HepG2 (cell line): Measurements from ENCODE around the gene ARPC1B. TPM values are rescaled to one million over a fixed set of nuclear protein-coding genes. Genes with fewer than 3 reads are reported as not detected.

Experiments
- AGO1 ChIP-seq: fragments of 200-400 bp; formaldehyde crosslinking; IDR thresholded peaks from 2 replicates; pipeline ENCODE4 v1.6.1; 2017; ENCODE audit warnings: mild to moderate bottlenecking, low read depth, low read length, moderate library complexity; ENCODE audit not compliant: poor library complexity, severe bottlenecking
- ATF7 ChIP-seq, 2 experiments: fragments of 450-650 bp in 1 of 2; sonication (generic) in 1 of 2; formaldehyde crosslinking in 1 of 2; IDR thresholded peaks; 2 replicates each; pipeline versions ENCODE4 v1.4.0 to v1.6.1; 2016 to 2020; ENCODE audit warnings: antibody characterized with exemption in 1 of 2, mild to moderate bottlenecking in 1 of 2, missing genetic modification reagents in 1 of 2
- ELF1 ChIP-seq: sonication (generic); formaldehyde crosslinking; IDR thresholded peaks from 2 replicates; pipeline ENCODE4 v1.4.0; 2020; ENCODE audit warnings: missing genetic modification reagents
- FOXA3 ChIP-seq: IDR thresholded peaks from 2 replicates; pipeline ENCODE4 v1.6.1; 2016; ENCODE audit warnings: missing genetic modification reagents, missing compliant biosample characterization
- MXD1 ChIP-seq: sonication (generic); formaldehyde crosslinking; IDR thresholded peaks from 2 replicates; pipeline ENCODE4 v1.4.0; 2020; ENCODE audit warnings: mild to moderate bottlenecking, missing genetic modification reagents
- MYC ChIP-seq: sonication (generic); formaldehyde crosslinking; IDR thresholded peaks from 2 replicates; pipeline ENCODE4 v1.9.0; 2021; ENCODE audit warnings: missing genetic modification reagents, borderline replicate concordance
- PATZ1 ChIP-seq: sonication (generic); formaldehyde crosslinking; IDR thresholded peaks from 2 replicates; pipeline ENCODE4 v1.4.0; 2020; ENCODE audit warnings: missing genetic modification reagents
- POLR2A ChIP-seq, 2 experiments: IDR thresholded peaks; 2 replicates each; pipeline ENCODE4 v1.6.1; 2011; ENCODE audit warnings: low read depth in 2 of 2, low read length in 2 of 2, mild to moderate bottlenecking in 1 of 2, moderate library complexity in 1 of 2; ENCODE audit not compliant: insufficient read depth in 1 of 2
- SP4 ChIP-seq: sonication (generic); formaldehyde crosslinking; IDR thresholded peaks from 2 replicates; pipeline ENCODE4 v1.8.1; 2023; ENCODE audit warnings: mild to moderate bottlenecking, missing genetic modification reagents
- TBX3 ChIP-seq: fragments of 450-650 bp; IDR thresholded peaks from 2 replicates; pipeline ENCODE4 v1.6.1; 2017; ENCODE audit warnings: antibody characterized with exemption, mild to moderate bottlenecking, inconsistent platforms, borderline replicate concordance
- TFE3 ChIP-seq: IDR thresholded peaks from 2 replicates; pipeline ENCODE4 v1.6.1; 2016
- ZKSCAN8 ChIP-seq: IDR thresholded peaks from 2 replicates; pipeline ENCODE4 v1.6.1; 2016; ENCODE audit warnings: borderline replicate concordance, missing genetic modification reagents, missing compliant biosample characterization
- ZNF121 ChIP-seq: sonication (generic); formaldehyde crosslinking; IDR thresholded peaks from 2 replicates; pipeline ENCODE4 v1.5.0; 2020; ENCODE audit warnings: mild to moderate bottlenecking, missing genetic modification reagents
- ZNF543 ChIP-seq: sonication (generic); formaldehyde crosslinking; IDR thresholded peaks from 2 replicates; pipeline ENCODE4 v1.4.0; 2020; ENCODE audit warnings: mild to moderate bottlenecking, missing genetic modification reagents
- ZNF547 ChIP-seq: sonication (generic); formaldehyde crosslinking; IDR thresholded peaks from 2 replicates; pipeline ENCODE4 v1.5.1; 2020; ENCODE audit warnings: mild to moderate bottlenecking, missing genetic modification reagents
- ZNF569 ChIP-seq: sonication (generic); formaldehyde crosslinking; IDR thresholded peaks from 2 replicates; pipeline ENCODE4 v1.5.0; 2020; ENCODE audit warnings: mild to moderate bottlenecking, missing genetic modification reagents, moderate library complexity, borderline replicate concordance
- ZNF749 ChIP-seq: sonication (generic); formaldehyde crosslinking; IDR thresholded peaks from 2 replicates; pipeline ENCODE4 v1.8.0; 2022; ENCODE audit warnings: mild to moderate bottlenecking, missing genetic modification reagents, moderate library complexity, borderline replicate concordance
- polyA plus RNA-seq, 8 experiments: library from polyadenylated mRNA; depleted of rRNA in 3 of 8; stranded (reverse) in 7 of 8; unstranded in 1 of 8; fragments of >200 nt; fragmentation: Illumina TruSeq in 4 of 8; extraction: Trizol in 4 of 8; gene quantifications; 2 replicates each; pipeline versions ENCODE4 v1.2.1 to v1.2.3, GENCODE V29; 2011 to 2016; ENCODE audit warnings: low read depth in 4 of 8, missing spikeins in 1 of 8, mixed read lengths in 1 of 8; ENCODE audit not compliant: insufficient read depth in 1 of 8
- total RNA-seq, 5 experiments: library from RNA; depleted of rRNA; stranded (reverse); fragments of >200 nt; fragmentation: Illumina TruSeq; extraction: Trizol; gene quantifications; 2 replicates each; pipeline ENCODE4 v1.2.3, GENCODE V29; 2016; ENCODE audit warnings: low read depth in 1 of 5
- TF ChIP-seq, protein P1 (sequence below): sonication (generic); formaldehyde crosslinking; IDR thresholded peaks from 2 replicates; pipeline ENCODE4 v1.9.0; 2021; ENCODE audit warnings: mild to moderate bottlenecking, missing genetic modification reagents

Gene ARPC1B
- total and polyA plus RNA-seq, 2 of the 13 experiments (the other 11 are each of a cell fraction or from before 2014, with no cell fraction given), result 72.9 to 89.1 TPM

- TF ChIP-seq, protein P1, sequence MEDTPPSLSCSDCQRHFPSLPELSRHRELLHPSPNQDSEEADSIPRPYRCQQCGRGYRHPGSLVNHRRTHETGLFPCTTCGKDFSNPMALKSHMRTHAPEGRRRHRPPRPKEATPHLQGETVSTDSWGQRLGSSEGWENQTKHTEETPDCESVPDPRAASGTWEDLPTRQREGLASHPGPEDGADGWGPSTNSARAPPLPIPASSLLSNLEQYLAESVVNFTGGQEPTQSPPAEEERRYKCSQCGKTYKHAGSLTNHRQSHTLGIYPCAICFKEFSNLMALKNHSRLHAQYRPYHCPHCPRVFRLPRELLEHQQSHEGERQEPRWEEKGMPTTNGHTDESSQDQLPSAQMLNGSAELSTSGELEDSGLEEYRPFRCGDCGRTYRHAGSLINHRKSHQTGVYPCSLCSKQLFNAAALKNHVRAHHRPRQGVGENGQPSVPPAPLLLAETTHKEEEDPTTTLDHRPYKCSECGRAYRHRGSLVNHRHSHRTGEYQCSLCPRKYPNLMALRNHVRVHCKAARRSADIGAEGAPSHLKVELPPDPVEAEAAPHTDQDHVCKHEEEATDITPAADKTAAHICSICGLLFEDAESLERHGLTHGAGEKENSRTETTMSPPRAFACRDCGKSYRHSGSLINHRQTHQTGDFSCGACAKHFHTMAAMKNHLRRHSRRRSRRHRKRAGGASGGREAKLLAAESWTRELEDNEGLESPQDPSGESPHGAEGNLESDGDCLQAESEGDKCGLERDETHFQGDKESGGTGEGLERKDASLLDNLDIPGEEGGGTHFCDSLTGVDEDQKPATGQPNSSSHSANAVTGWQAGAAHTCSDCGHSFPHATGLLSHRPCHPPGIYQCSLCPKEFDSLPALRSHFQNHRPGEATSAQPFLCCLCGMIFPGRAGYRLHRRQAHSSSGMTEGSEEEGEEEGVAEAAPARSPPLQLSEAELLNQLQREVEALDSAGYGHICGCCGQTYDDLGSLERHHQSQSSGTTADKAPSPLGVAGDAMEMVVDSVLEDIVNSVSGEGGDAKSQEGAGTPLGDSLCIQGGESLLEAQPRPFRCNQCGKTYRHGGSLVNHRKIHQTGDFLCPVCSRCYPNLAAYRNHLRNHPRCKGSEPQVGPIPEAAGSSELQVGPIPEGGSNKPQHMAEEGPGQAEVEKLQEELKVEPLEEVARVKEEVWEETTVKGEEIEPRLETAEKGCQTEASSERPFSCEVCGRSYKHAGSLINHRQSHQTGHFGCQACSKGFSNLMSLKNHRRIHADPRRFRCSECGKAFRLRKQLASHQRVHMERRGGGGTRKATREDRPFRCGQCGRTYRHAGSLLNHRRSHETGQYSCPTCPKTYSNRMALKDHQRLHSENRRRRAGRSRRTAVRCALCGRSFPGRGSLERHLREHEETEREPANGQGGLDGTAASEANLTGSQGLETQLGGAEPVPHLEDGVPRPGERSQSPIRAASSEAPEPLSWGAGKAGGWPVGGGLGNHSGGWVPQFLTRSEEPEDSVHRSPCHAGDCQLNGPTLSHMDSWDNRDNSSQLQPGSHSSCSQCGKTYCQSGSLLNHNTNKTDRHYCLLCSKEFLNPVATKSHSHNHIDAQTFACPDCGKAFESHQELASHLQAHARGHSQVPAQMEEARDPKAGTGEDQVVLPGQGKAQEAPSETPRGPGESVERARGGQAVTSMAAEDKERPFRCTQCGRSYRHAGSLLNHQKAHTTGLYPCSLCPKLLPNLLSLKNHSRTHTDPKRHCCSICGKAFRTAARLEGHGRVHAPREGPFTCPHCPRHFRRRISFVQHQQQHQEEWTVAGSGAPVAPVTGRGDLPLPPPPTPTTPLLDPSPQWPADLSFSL (CRISPR knock-in tag), result no peak
- TF ChIP-seq TBX3 (no peak), ATF7 (IDR thresholded peaks at IDR 0.05) (no peak), ATF7 (CRISPR knock-in tag; IDR thresholded peaks at IDR 0.05) (no peak), SP4 (CRISPR knock-in tag) (0 out of 2 replicates have a peak, but pooled peaks have one; percentile 3), ZNF121 (CRISPR knock-in tag) (no peak), ZNF749 (0 out of 2 replicates have a peak, but pooled peaks have one; percentile 29), ZNF569 (CRISPR knock-in tag) (no peak), ZNF543 (0 out of 2 replicates have a peak, but pooled peaks have one; percentile 10), ZNF547 (CRISPR knock-in tag) (peak; percentile 59; the same call in 1 of the 2 replicates), MYC (peak; percentile 46), TFE3 (CRISPR knock-in tag) (no peak), ELF1 (peak; percentile 50; the same call in 1 of the 2 replicates), AGO1 (peak; percentile 38), ZKSCAN8 (CRISPR knock-in tag) (no peak), MXD1 (CRISPR knock-in tag) (peak; percentile 16; the same call in 1 of the 2 replicates), FOXA3 (CRISPR knock-in tag) (0 out of 2 replicates have a peak, but pooled peaks have one; percentile 10), PATZ1 (CRISPR knock-in tag) (peak; percentile 41; the same call in 1 of the 2 replicates), POLR2A (IDR thresholded peaks at IDR 0.05; ENCODE audit: insufficient read depth in 1 of 2, low read depth in 2 of 2, low read length in 2 of 2) (peak in 1 of 2 experiments; percentile 21; a peak in 1 of 4 replicates)
Measured at GRCh38 chr7:99380823-99381663, 6.5 kb downstream of the ARPC1B start (continued).
